ENCODE measurements around the gene PEG3.

DNA sequence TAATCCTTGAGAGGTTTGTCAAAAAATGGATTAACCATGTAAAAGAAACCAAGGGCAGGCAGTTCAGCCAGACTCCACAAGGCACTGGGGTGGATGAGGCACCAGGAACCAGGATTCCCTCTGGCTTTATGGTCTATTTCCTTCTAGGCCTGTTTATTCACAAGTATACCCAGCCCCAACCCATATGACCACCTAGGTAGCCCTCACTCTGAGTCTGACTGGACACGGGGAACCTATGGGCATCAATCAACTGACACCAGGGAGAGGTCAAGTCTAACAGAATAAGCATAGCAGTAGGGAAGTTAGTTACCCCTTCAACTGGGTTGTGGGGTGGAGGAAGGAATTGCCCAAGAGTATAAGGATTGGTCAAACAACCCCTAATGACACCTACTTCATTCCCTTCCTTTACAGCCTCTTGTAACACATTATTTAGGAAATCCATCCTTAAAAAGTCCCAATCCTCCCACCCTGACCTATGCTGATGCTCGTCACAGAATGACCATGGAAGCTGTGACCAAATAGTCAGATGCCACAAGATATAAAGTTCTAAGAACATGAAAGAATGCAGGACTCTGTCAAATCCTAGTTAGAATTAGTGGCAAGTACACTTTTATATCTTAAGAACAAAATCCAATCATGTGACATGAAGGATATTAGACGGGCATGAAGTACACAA lies 31.7 kb downstream of the PEG3 start:
- TF ChIP-seq, protein P1, sequence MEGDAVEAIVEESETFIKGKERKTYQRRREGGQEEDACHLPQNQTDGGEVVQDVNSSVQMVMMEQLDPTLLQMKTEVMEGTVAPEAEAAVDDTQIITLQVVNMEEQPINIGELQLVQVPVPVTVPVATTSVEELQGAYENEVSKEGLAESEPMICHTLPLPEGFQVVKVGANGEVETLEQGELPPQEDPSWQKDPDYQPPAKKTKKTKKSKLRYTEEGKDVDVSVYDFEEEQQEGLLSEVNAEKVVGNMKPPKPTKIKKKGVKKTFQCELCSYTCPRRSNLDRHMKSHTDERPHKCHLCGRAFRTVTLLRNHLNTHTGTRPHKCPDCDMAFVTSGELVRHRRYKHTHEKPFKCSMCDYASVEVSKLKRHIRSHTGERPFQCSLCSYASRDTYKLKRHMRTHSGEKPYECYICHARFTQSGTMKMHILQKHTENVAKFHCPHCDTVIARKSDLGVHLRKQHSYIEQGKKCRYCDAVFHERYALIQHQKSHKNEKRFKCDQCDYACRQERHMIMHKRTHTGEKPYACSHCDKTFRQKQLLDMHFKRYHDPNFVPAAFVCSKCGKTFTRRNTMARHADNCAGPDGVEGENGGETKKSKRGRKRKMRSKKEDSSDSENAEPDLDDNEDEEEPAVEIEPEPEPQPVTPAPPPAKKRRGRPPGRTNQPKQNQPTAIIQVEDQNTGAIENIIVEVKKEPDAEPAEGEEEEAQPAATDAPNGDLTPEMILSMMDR (IDR thresholded peaks at IDR 0.05): no peak
- TF ChIP-seq POLR2A (IDR thresholded peaks at IDR 0.05): no peak
